ENCODE measurements around the gene DLL4. TPM values are rescaled to one million over a fixed set of nuclear protein-coding genes. Genes with fewer than 3 reads are reported as not detected.
A peak's percentile ranks its signal among the peaks of the same experiment; 100 is the strongest.

The DLL4 gene
- total RNA-seq, 1 experiment from 2014 or later = 0.11 TPM

DNA sequence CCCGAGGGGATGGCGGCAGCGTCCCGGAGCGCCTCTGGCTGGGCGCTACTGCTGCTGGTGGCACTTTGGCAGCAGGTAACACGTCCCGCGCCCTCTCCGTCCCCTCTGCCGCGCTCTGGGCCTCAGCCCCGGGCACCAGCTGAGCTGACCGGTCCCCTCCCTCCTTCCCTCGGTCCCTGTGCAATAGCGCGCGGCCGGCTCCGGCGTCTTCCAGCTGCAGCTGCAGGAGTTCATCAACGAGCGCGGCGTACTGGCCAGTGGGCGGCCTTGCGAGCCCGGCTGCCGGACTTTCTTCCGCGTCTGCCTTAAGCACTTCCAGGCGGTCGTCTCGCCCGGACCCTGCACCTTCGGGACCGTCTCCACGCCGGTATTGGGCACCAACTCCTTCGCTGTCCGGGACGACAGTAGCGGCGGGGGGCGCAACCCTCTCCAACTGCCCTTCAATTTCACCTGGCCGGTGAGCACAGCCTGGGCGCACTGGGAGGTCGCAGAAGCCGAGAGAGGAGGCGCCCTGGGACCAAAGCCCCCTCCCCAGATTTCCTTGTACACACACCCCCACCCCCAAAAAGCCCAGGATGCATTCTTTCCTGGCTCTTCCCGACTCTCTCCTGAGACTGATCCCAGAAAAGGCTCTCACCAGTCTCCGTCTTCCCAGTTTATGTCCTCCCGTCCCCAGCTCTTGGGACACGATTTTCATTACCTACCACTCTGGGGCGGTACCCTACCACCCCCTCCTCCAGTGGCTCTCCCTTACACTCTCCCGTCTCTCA, 705 bp downstream of the DLL4 start:
- TF ChIP-seq, protein P1, sequence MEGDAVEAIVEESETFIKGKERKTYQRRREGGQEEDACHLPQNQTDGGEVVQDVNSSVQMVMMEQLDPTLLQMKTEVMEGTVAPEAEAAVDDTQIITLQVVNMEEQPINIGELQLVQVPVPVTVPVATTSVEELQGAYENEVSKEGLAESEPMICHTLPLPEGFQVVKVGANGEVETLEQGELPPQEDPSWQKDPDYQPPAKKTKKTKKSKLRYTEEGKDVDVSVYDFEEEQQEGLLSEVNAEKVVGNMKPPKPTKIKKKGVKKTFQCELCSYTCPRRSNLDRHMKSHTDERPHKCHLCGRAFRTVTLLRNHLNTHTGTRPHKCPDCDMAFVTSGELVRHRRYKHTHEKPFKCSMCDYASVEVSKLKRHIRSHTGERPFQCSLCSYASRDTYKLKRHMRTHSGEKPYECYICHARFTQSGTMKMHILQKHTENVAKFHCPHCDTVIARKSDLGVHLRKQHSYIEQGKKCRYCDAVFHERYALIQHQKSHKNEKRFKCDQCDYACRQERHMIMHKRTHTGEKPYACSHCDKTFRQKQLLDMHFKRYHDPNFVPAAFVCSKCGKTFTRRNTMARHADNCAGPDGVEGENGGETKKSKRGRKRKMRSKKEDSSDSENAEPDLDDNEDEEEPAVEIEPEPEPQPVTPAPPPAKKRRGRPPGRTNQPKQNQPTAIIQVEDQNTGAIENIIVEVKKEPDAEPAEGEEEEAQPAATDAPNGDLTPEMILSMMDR (conservative IDR thresholded peaks at IDR 0.05; ENCODE audit: low read depth, low read length) = no peak
- TF ChIP-seq EZH2 (IDR thresholded peaks at IDR 0.05; ENCODE audit: borderline replicate concordance, low read depth, low read length, poor library complexity, severe bottlenecking) = no peak
- peaks cover 65% of the 10 kb centered on the region for H3K27me3 ChIP-seq (replicated peaks; ENCODE audit: insufficient read depth, low read depth, low read length, poor library complexity)
- POLR2A ChIA-PET (ENCODE audit: low non-redundant PET) = no interaction called here
- no peaks in the 10 kb centered on the region for H3K36me3 ChIP-seq (ENCODE audit: insufficient read depth, low read length, poor library complexity, severe bottlenecking)
- intact Hi-C loops (cut with micrococcal nuclease; ENCODE audit: unreplicated experiment) = no loop called here
- H3K4me1 ChIP-seq (ENCODE audit: insufficient read depth, low read length, poor library complexity, severe bottlenecking) = peaks cover 52% of the 10 kb centered on the region
- BruUV-seq (replicated peaks) = no TSS peak
- H3K4me3 ChIP-seq (ENCODE audit: low read depth, low read length, poor library complexity, severe bottlenecking) = peak overlapping the region; percentile 38
- no peak overlapping the region for H3K27ac ChIP-seq (ENCODE audit: low read depth, low read length, poor library complexity, severe bottlenecking)
- no peaks in the 10 kb centered on the region for H3K9me3 ChIP-seq (ENCODE audit: low read depth, low read length, poor library complexity, severe bottlenecking)
- no peak for DNase-seq (ENCODE audit: low spot score)
- CTCF ChIA-PET = interaction anchor here (0.6 to 1.5 kb wide), 4 partner anchors 11 to 450 kb away, joined by 3 to 13 read pairs (median 6); no protein-coding TSS in a partner anchor

DNA sequence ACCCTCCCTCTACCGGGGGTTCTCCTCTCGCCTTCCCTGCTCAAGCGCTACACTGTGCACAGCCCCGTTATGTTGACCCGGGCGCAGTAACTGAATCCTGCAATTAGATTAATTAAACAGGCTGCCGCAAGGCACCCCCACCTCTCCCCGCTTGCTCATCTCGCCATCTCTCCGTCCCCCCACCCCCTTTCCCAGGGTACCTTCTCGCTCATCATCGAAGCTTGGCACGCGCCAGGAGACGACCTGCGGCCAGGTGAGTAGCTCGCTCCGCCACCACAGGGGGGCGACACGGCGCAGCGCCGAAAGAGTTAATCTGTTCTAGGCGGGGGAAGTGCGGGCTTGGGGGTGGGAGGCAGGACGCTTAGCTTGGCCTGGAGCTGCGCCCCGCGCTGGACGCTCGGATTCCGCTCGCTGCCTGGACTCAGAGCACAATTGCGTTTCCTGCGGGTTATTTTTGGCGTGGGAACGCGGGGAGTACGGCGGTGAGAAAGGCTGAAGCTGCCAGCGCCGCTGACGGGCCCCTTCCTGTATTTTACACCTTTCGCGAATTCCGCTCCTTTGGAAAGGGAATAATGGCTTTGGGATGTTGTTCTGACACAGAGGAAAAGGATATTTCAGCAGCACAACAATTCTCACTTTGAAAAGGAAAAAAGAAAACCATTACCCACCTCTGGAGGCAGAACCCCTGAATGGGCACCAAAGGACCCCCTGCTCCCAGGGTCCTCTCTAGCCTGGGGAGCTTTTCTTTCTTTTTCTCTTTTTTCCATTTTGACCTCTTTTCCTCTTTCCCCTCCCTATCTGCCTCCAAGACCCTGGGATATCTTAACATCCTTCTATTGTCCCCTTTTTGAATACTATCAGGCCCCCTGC, 1.5 kb downstream of the DLL4 start:
- Histone ChIP-seq H3K9me3 (ENCODE audit: low read depth, low read length, poor library complexity, severe bottlenecking) (no peaks in the 10 kb centered on the region), H3K27ac (ENCODE audit: low read depth, low read length, poor library complexity, severe bottlenecking) (no peak overlapping the region), H3K4me1 (ENCODE audit: insufficient read depth, low read length, poor library complexity, severe bottlenecking) (peaks cover 48% of the 10 kb centered on the region), H3K4me3 (ENCODE audit: low read depth, low read length, poor library complexity, severe bottlenecking) (peak overlapping the region; percentile 38), H3K27me3 (replicated peaks; ENCODE audit: insufficient read depth, low read depth, low read length, poor library complexity) (peaks cover 56% of the 10 kb centered on the region), H3K36me3 (ENCODE audit: insufficient read depth, low read length, poor library complexity, severe bottlenecking) (no peaks in the 10 kb centered on the region)
- no TSS peak for BruUV-seq (replicated peaks)
- POLR2A ChIA-PET (ENCODE audit: low non-redundant PET) = no interaction called here
- peak; percentile 55 for TF ChIP-seq EZH2 (IDR thresholded peaks at IDR 0.05; ENCODE audit: borderline replicate concordance, low read depth, low read length, poor library complexity, severe bottlenecking)
- TF ChIP-seq, protein P1 (conservative IDR thresholded peaks at IDR 0.05; ENCODE audit: low read depth, low read length) = peak; percentile 71
- intact Hi-C loops (cut with micrococcal nuclease; ENCODE audit: unreplicated experiment) = no loop called here
- DNase-seq (ENCODE audit: low spot score) = no peak
- CTCF ChIA-PET = interaction anchor here (0.6 to 1.5 kb wide), 5 partner anchors 11 to 449 kb away, joined by 3 to 13 read pairs (median 4); no protein-coding TSS in a partner anchor

DNA sequence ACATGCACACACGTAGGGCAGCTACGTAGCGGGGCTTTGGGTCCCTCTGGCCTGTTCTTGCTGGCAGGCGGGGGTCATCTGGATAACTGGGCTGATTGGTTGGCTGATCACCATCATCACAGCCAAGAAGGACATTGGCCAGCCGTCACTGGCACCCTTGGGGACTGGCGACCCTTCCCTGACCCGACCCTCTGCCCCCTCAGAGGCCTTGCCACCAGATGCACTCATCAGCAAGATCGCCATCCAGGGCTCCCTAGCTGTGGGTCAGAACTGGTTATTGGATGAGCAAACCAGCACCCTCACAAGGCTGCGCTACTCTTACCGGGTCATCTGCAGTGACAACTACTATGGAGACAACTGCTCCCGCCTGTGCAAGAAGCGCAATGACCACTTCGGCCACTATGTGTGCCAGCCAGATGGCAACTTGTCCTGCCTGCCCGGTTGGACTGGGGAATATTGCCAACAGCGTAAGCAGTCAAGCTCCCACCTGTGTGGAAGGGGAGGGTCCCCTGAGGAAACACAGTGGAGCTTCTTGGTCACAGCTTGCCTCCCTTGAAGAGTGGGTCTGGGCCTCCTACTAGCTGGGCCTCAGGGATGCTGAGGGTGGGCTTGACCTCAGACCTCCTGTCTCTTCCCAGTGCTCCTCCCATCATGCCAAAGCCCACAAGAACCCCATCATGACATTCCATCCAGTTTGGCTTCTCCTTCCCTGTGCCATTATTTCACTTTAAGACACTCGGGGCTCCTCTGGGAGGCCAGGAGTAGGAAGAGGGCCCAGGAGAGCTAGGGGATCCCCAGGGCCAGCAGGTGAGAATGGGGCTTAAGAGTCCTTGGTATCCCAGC, 2.4 kb downstream of the DLL4 start:
- Histone ChIP-seq H3K27me3 (replicated peaks; ENCODE audit: insufficient read depth, low read depth, low read length, poor library complexity) (peaks cover 49% of the 10 kb centered on the region), H3K36me3 (ENCODE audit: insufficient read depth, low read length, poor library complexity, severe bottlenecking) (no peaks in the 10 kb centered on the region), H3K4me3 (ENCODE audit: low read depth, low read length, poor library complexity, severe bottlenecking) (no peak overlapping the region), H3K27ac (ENCODE audit: low read depth, low read length, poor library complexity, severe bottlenecking) (no peak overlapping the region), H3K9me3 (ENCODE audit: low read depth, low read length, poor library complexity, severe bottlenecking) (no peaks in the 10 kb centered on the region), H3K4me1 (ENCODE audit: insufficient read depth, low read length, poor library complexity, severe bottlenecking) (peaks cover 39% of the 10 kb centered on the region)
- no peak for DNase-seq (ENCODE audit: low spot score)
- ChIA-PET POLR2A (ENCODE audit: low non-redundant PET) (no interaction called here), CTCF (interaction anchor here (0.7 kb wide), 1 partner anchor 10 kb away, joined by 4 read pairs; no protein-coding TSS in a partner anchor)
- intact Hi-C loops (cut with micrococcal nuclease; ENCODE audit: unreplicated experiment) = no loop called here
- no peak for TF ChIP-seq EZH2 (IDR thresholded peaks at IDR 0.05; ENCODE audit: borderline replicate concordance, low read depth, low read length, poor library complexity, severe bottlenecking)
- TF ChIP-seq, protein P1 (conservative IDR thresholded peaks at IDR 0.05; ENCODE audit: low read depth, low read length) = no peak
- no TSS peak for BruUV-seq (replicated peaks)

Measured in A673 (cell line).